Measurements from ENCODE around the gene FJX1.
"Not testable (repeated sequence)": the region's sequence is repeated elsewhere in the genome, so short reads cannot be mapped to it uniquely, and the experiment has no call there.

FJX1 gene

DNA sequence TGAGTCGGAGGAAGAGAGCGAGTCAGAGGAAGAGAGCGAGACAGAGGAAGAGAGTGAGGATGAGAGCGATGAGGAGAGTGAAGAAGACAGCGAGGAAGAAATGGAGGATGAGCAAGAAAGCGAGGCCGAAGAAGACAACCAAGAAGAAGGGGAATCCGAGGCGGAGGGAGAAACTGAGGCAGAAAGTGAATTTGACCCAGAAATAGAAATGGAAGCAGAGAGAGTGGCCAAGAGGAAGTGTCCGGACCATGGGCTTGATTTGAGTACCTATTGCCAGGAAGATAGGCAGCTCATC lies 45.1 kb downstream of the FJX1 start:
- H3K4me3 ChIP-seq (ENCODE audit: low read depth, low read length): peak overlapping the region; percentile 59

DNA sequence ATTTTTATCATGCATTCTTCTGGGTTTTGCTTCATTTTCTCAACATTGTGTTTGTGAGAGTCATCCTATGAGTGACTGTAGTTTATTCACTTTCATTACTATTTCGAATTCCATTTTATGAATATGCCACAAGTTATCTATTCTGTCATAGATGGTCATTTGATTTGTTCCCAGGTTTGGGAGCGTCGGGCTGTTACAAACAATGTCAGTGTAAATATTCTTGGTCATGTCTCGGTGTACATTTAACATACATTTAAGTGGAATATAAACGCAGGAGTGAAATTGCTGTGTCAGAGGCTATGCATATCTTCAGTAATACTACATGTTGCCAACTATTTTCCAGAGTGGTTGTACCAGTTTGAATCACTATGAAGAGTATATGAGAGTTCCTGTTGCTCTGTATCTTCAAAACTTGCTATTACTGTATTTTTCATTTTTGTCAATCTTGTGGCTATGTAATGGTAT lies 46.7 kb downstream of the FJX1 start:
- H3K4me3 ChIP-seq (ENCODE audit: low read depth, low read length): no peak overlapping the region

DNA sequence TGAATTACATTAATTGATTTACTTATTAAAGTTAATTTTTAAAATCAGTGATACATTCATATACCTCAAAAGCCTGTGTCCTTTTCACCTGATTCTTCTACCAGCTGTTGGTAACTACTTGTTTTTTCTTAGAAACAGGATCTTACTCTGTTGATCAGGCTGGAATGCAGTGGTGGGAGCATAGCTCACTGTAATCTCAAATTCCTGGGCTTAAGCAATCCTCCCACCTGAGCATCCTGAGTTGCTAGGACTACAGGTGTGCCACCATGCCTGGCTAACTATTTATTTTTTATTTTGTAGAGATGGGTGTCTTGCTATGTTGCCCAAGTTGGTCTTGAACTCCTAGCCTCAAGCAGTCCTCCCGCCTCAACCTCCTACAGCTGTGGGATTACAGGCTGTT lies 49.0 kb downstream of the FJX1 start:
- H3K4me3 ChIP-seq (ENCODE audit: low read depth, low read length): no peak overlapping the region

DNA sequence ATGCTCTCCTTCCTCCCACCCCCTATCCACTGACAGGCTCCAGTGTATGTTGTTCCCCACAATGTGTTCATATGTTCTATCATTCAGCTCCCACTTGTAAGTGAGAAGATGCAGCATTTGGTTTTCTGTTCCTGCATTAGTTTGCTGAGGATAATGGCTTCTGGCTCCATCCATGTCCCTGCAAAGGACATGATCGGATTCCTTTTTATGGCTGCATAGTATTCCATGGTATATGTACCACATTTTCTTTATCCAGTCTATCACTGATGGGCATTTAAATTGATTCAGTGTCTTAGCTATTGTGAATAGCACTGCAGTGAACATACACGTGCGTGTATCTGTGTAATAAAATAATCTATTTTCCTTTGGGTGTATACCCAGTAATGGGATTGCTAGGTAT lies 50.1 kb downstream of the FJX1 start:
- not testable (repeated sequence) for H3K4me3 ChIP-seq (ENCODE audit: low read depth, low read length)
